NCI-H2107 treated with DMSO at 0.1 percent for 48 hours (cell line): ENCODE data around the gene ZNF213.
"Not testable (repeated sequence)": the region's sequence is repeated elsewhere in the genome, so short reads cannot be mapped to it uniquely, and the experiment has no call there.

ENCODE experiments used
- DNase-seq: peaks from one replicate; lab custom pipeline; 2025; ENCODE audit not compliant: unreplicated experiment; lab: John Stamatoyannopoulos, UW

ZNF213 gene

GRCh38 chr16:3148256-3149192, 13.7 kb downstream of the ZNF213 start:
- no peak for DNase-seq

GRCh38 chr16:3149193-3149530, 14.3 kb downstream of the ZNF213 start:
- no peak for DNase-seq

GRCh38 chr16:3149630-3150345, 15.0 kb downstream of the ZNF213 start:
- DNase-seq: peak; percentile 34

- DNase-seq: peak; percentile 88
Measured at GRCh38 chr16:3150346-3151218, 15.8 kb downstream of the ZNF213 start.

GRCh38 chr16:3152027-3152276, 17.1 kb downstream of the ZNF213 start:
- DNase-seq: no peak

- DNase-seq: peak; percentile 74
Measured at GRCh38 chr16:3152277-3152990, 17.6 kb downstream of the ZNF213 start.

- DNase-seq: no peak
Measured at GRCh38 chr16:3152991-3153368, 18.2 kb downstream of the ZNF213 start.

GRCh38 chr16:3155181-3155580, 20.4 kb downstream of the ZNF213 start:
- no peak for DNase-seq

GRCh38 chr16:3155972-3156371, 21.1 kb downstream of the ZNF213 start:
- no peak for DNase-seq

- DNase-seq: peak; percentile 16
Measured at GRCh38 chr16:3157229-3158025, 22.6 kb downstream of the ZNF213 start.

- no peak for DNase-seq
Measured at GRCh38 chr16:3158026-3158509, 23.2 kb downstream of the ZNF213 start.

- no peak for DNase-seq
Measured at GRCh38 chr16:3158510-3159314, 23.9 kb downstream of the ZNF213 start.

GRCh38 chr16:3161235-3162018, 26.6 kb downstream of the ZNF213 start:
- no peak for DNase-seq

GRCh38 chr16:3164121-3164991, 29.5 kb downstream of the ZNF213 start:
- no peak for DNase-seq

- no peak for DNase-seq
Measured at GRCh38 chr16:3165111-3165822, 30.4 kb downstream of the ZNF213 start.

- no peak for DNase-seq
Measured at GRCh38 chr16:3166505-3166886, 31.7 kb downstream of the ZNF213 start.

- DNase-seq: not testable (repeated sequence)
Measured at GRCh38 chr16:3168729-3169128, 33.9 kb downstream of the ZNF213 start.
